ENCODE data around the gene GRPEL1. TPM values are rescaled to one million over a fixed set of nuclear protein-coding genes. Genes with fewer than 3 reads are reported as not detected.

GRPEL1 gene
- total RNA-seq, 1 experiment from 2014 or later, result 80.1 TPM

GRCh38 chr4:7050481-7051143 lies 17.3 kb downstream of the GRPEL1 start:
- BruUV-seq (replicated peaks), result no TSS peak
- H3K9me3 ChIP-seq (ENCODE audit: control insufficient read depth in 1 of 2, insufficient read depth in 1 of 2, low read depth in 1 of 2, low read length in 2 of 2), result no peaks in the 10 kb centered on the region
- no peaks in the 10 kb centered on the region for H3K9me2 ChIP-seq (ENCODE audit: insufficient read depth)
- no peak overlapping the region for H3K9ac ChIP-seq (ENCODE audit: low read length)
- ATAC-seq (no peak), DNase-seq (ENCODE audit: low read depth, low spot score) (no peak)
- ChIA-PET POLR2A (no interaction called here), RAD21 (ENCODE audit: low non-redundant PET in 1 of 2, low total read pairs in 2 of 2, uncharacterized antibody in 2 of 2, unreplicated experiment in 2 of 2) (no interaction called here), CTCF (interaction anchor here (1.0 kb wide), 1 partner anchor 76 kb away, joined by 3 read pairs; no protein-coding TSS in a partner anchor)
- no peaks in the 10 kb centered on the region for H4K20me1 ChIP-seq (ENCODE audit: insufficient read depth)
- peaks cover 2 to 7% of the 10 kb centered on the region in 2 experiments; a peak in 1 of 4 replicates for H3K36me3 ChIP-seq (ENCODE audit: control insufficient read depth in 1 of 2, insufficient read depth in 2 of 2, low read length in 2 of 2)
- peaks cover 37% of the 10 kb centered on the region for H3K79me2 ChIP-seq (ENCODE audit: insufficient read depth, low read length)
- H3K4me3 ChIP-seq (replicated peaks in 1 of 2; ENCODE audit: low read depth in 1 of 2, low read length in 2 of 2), result no peak overlapping the region
- no peak overlapping the region for H2AFZ ChIP-seq (ENCODE audit: low read depth, low read length, poor library complexity, severe bottlenecking)
- H3K27me3 ChIP-seq (ENCODE audit: insufficient read depth, low read length), result no peaks in the 10 kb centered on the region
- no peaks in the 10 kb centered on the region for H3K4me1 ChIP-seq (ENCODE audit: control insufficient read depth in 1 of 2, insufficient read depth in 2 of 2, low read length in 2 of 2)
- intact Hi-C loops (cut with micrococcal nuclease), result no loop called here
- H3K4me2 ChIP-seq (ENCODE audit: low read length), result no peak overlapping the region
- H3K27ac ChIP-seq (ENCODE audit: low read depth, low read length), result no peak overlapping the region
- TF ChIP-seq SIN3A (IDR thresholded peaks at IDR 0.05; ENCODE audit: low read depth) (no peak), POLR2AphosphoS5 (IDR thresholded peaks at IDR 0.05; ENCODE audit: low read depth, low read length) (no peak), ZNF274 (IDR thresholded peaks at IDR 0.05; ENCODE audit: low read depth, low read length) (no peak), POLR2A (IDR thresholded peaks at IDR 0.05; ENCODE audit: borderline replicate concordance, extremely low read depth, insufficient read depth, insufficient read length) (no peak), RAD21 (IDR thresholded peaks at IDR 0.05; ENCODE audit: low read depth) (no peak)

- DNase-seq (ENCODE audit: low read depth, low spot score) (no peak), ATAC-seq (no peak)
- Histone ChIP-seq H3K4me2 (ENCODE audit: low read length) (no peak overlapping the region), H3K27ac (ENCODE audit: low read depth, low read length) (no peak overlapping the region), H2AFZ (ENCODE audit: low read depth, low read length, poor library complexity, severe bottlenecking) (no peak overlapping the region), H3K27me3 (ENCODE audit: insufficient read depth, low read length) (no peaks in the 10 kb centered on the region), H3K9ac (ENCODE audit: low read length) (no peak overlapping the region), H4K20me1 (ENCODE audit: insufficient read depth) (no peaks in the 10 kb centered on the region), H3K79me2 (ENCODE audit: insufficient read depth, low read length) (peaks cover 45% of the 10 kb centered on the region), H3K36me3 (ENCODE audit: control insufficient read depth in 1 of 2, insufficient read depth in 2 of 2, low read length in 2 of 2) (0 out of 4 replicates have a peak, but pooled peaks cover 2 to 6% of the 10 kb centered on the region in 2 experiments), H3K4me3 (replicated peaks in 1 of 2; ENCODE audit: low read depth in 1 of 2, low read length in 2 of 2) (no peak overlapping the region), H3K9me2 (ENCODE audit: insufficient read depth) (no peaks in the 10 kb centered on the region), H3K4me1 (ENCODE audit: control insufficient read depth in 1 of 2, insufficient read depth in 2 of 2, low read length in 2 of 2) (peaks cover 1 to 3% of the 10 kb centered on the region in 2 experiments; a peak in 2 of 4 replicates), H3K9me3 (ENCODE audit: control insufficient read depth in 1 of 2, insufficient read depth in 1 of 2, low read depth in 1 of 2, low read length in 2 of 2) (no peaks in the 10 kb centered on the region)
- ChIA-PET POLR2A (no interaction called here), CTCF (no interaction called here), RAD21 (ENCODE audit: low non-redundant PET in 1 of 2, low total read pairs in 2 of 2, uncharacterized antibody in 2 of 2, unreplicated experiment in 2 of 2) (no interaction called here)
- intact Hi-C loops (cut with micrococcal nuclease), result no loop called here
- BruUV-seq (replicated peaks), result no TSS peak
- TF ChIP-seq EZH2 (IDR thresholded peaks at IDR 0.05) (no peak), REST (IDR thresholded peaks at IDR 0.05; ENCODE audit: low read depth) (no peak), ZBTB33 (IDR thresholded peaks at IDR 0.05; ENCODE audit: extremely low read depth, insufficient replicate concordance, low read length) (no peak), ELF1 (IDR thresholded peaks at IDR 0.05; ENCODE audit: borderline replicate concordance, low read depth) (no peak), CTCF (IDR thresholded peaks at IDR 0.05 in 2 of 3, conservative IDR thresholded peaks at IDR 0.05 in 1 of 3; ENCODE audit: borderline replicate concordance in 1 of 3, insufficient read depth in 1 of 3, low read depth in 2 of 3, low read length in 2 of 3) (no peak), POLR2AphosphoS5 (IDR thresholded peaks at IDR 0.05; ENCODE audit: low read depth, low read length) (no peak), EZH2phosphoT487 (IDR thresholded peaks at IDR 0.05; ENCODE audit: borderline replicate concordance) (no peak)
Measured at GRCh38 chr4:7049739-7050138, 18.1 kb downstream of the GRPEL1 start.

Measured in HCT116 (cell line).